ENCODE results near the gene AOPEP.

- TF ChIP-seq CTCF (IDR thresholded peaks at IDR 0.05; ENCODE audit: low read length) (no peak), EZH2 (IDR thresholded peaks at IDR 0.05; ENCODE audit: borderline replicate concordance, low read length) (no peak)
Observed at GRCh38 chr9:94983552-94983951, 257.1 kb downstream of the AOPEP start.

All from OCI-LY1 (cell line).